SK-N-SH (cell line): Measurements from ENCODE around the gene MICAL2. TPM values are rescaled to one million over a fixed set of nuclear protein-coding genes. Genes with fewer than 3 reads are reported as not detected.
A peak's percentile ranks its signal among the peaks of the same experiment; 100 is the strongest.

ENCODE experiments used
- CTCF ChIA-PET: fragments of 300-600, 350-600 bp; formaldehyde crosslinking; extraction: SDS; loops from one replicate; lab custom pipeline; 2021; lab: Yijun Ruan, JAX
- POLR2A ChIA-PET: fragments of 350-600 bp; sonication (Branson Sonifier 250); formaldehyde crosslinking; extraction: SDS; loops from one replicate; lab custom pipeline; 2020; ENCODE audit warnings: antibody characterized with exemption, inconsistent platforms; lab: Yijun Ruan, JAX
- DNase-seq: peaks from one replicate; pipeline ENCODE4 v3.0.0; 2012
- H2AFZ ChIP-seq: fragments of 200-600 bp; sonication (generic); 2 replicates; pipeline ENCODE4 v1.8.1; 2016; ENCODE audit warnings: antibody characterized with exemption, mild to moderate bottlenecking, low read depth
- H3F3A ChIP-seq: fragments of 200-600 bp; sonication (generic); replicated peaks from 2 replicates; pipeline ENCODE3; 2016; ENCODE audit warnings: antibody characterized with exemption, mild to moderate bottlenecking; ENCODE audit not compliant: insufficient read depth
- H3K27ac ChIP-seq, 2 experiments: fragments of 200-500 bp in 1 of 2; fragments of 200-600 bp in 1 of 2; sonication (Bioruptor generic) in 1 of 2; sonication (generic), shearing (Covaris generic) in 1 of 2; 2 replicates each; pipeline versions ENCODE4 v1.5.1 to v1.6.1; 2014 to 2016; ENCODE audit warnings: low read depth in 2 of 2, inconsistent platforms in 1 of 2, low read length in 1 of 2, mild to moderate bottlenecking in 1 of 2, mixed read lengths in 1 of 2
- H3K27me3 ChIP-seq: fragments of 200-600 bp; sonication (generic), shearing (Covaris generic); 2 replicates; pipeline ENCODE4 v1.6.1; 2016; ENCODE audit warnings: mixed run types; ENCODE audit not compliant: insufficient read depth
- H3K36me3 ChIP-seq, 2 experiments: fragments of 200-500 bp in 1 of 2; fragments of 200-600 bp in 1 of 2; sonication (Bioruptor generic) in 1 of 2; sonication (generic) in 1 of 2; replicated peaks in 1 of 2; 2 replicates each; pipeline versions ENCODE3 to v1.5.1; 2014 to 2016; ENCODE audit warnings: low read length in 1 of 2, mild to moderate bottlenecking in 1 of 2; ENCODE audit not compliant: insufficient read depth in 2 of 2, control insufficient read depth in 1 of 2
- H3K4me1 ChIP-seq, 2 experiments: fragments of 200-500 bp in 1 of 2; fragments of 200-600 bp in 1 of 2; sonication (Bioruptor generic) in 1 of 2; sonication (generic), shearing (Covaris generic) in 1 of 2; 2 replicates each; pipeline versions ENCODE4 v1.5.1 to v1.6.1; 2014 to 2016; ENCODE audit warnings: low read depth in 1 of 2, low read length in 1 of 2, mixed run types in 1 of 2; ENCODE audit not compliant: insufficient read depth in 2 of 2, control insufficient read depth in 1 of 2
- H3K4me2 ChIP-seq: fragments of 200-600 bp; sonication (generic), shearing (Covaris generic); 2 replicates; pipeline ENCODE4 v1.6.1; 2017; ENCODE audit warnings: mixed run types
- H3K4me3 ChIP-seq, 2 experiments: fragments of 200-500 bp in 1 of 2; fragments of 200-600 bp in 1 of 2; sonication (Bioruptor generic) in 1 of 2; sonication (generic), shearing (Covaris generic) in 1 of 2; 2 replicates each; pipeline versions ENCODE4 v1.5.1 to v1.8.1; 2014 to 2016; ENCODE audit warnings: low read depth in 2 of 2, inconsistent platforms in 1 of 2, low read length in 1 of 2, mild to moderate bottlenecking in 1 of 2, mixed read lengths in 1 of 2, moderate library complexity in 1 of 2
- H3K79me2 ChIP-seq: fragments of 200-600 bp; sonication (generic); 2 replicates; pipeline ENCODE4 v1.8.1; 2017; ENCODE audit warnings: mild to moderate bottlenecking; ENCODE audit not compliant: insufficient read depth
- H3K9ac ChIP-seq: fragments of 200-600 bp; sonication (generic); 2 replicates; pipeline ENCODE4 v1.6.1; 2017; ENCODE audit warnings: mixed run types
- H3K9me2 ChIP-seq: fragments of 200-600 bp; sonication (generic); 2 replicates; pipeline ENCODE4 v1.6.1; 2017; ENCODE audit warnings: mixed run types
- H3K9me3 ChIP-seq: fragments of 200-600 bp; sonication (generic); 2 replicates; pipeline ENCODE4 v1.6.1; 2017; ENCODE audit warnings: mixed run types, mild to moderate bottlenecking, moderate library complexity
- H4K20me1 ChIP-seq: fragments of 200-600 bp; sonication (generic); 2 replicates; pipeline ENCODE4 v1.6.1; 2017; ENCODE audit warnings: mild to moderate bottlenecking, mixed run types; ENCODE audit not compliant: insufficient read depth
- CTCF ChIP-seq: fragments of 200-600 bp; sonication (generic); IDR thresholded peaks from 2 replicates; pipeline ENCODE4 v1.6.1; 2017; ENCODE audit warnings: antibody characterized with exemption, mild to moderate bottlenecking, moderate library complexity
- EP300 ChIP-seq, 2 experiments: IDR thresholded peaks; 2 replicates each; pipeline versions ENCODE4 v1.4.0 to v1.6.1; 2012; ENCODE audit warnings: borderline replicate concordance in 1 of 2, low read depth in 1 of 2, low read length in 1 of 2
- FOSL2 ChIP-seq: IDR thresholded peaks from 2 replicates; pipeline ENCODE4 v1.4.0; 2012; ENCODE audit warnings: low read depth, mild to moderate bottlenecking, moderate library complexity, borderline replicate concordance
- FOXJ3 ChIP-seq: sonication (generic); formaldehyde crosslinking; IDR thresholded peaks from 2 replicates; pipeline ENCODE4 v1.5.1; 2020; ENCODE audit warnings: mild to moderate bottlenecking, missing genetic modification reagents
- GABPA ChIP-seq: IDR thresholded peaks from 2 replicates; pipeline ENCODE4 v1.4.0; 2012; ENCODE audit warnings: low read depth, mild to moderate bottlenecking
- JUND ChIP-seq: IDR thresholded peaks from 2 replicates; pipeline ENCODE4 v1.4.0; 2012
- MEF2A ChIP-seq: IDR thresholded peaks from 2 replicates; pipeline ENCODE4 v1.4.0; 2012; ENCODE audit warnings: low read depth, borderline replicate concordance
- NFIC ChIP-seq: IDR thresholded peaks from 2 replicates; pipeline ENCODE4 v1.4.0; 2012; ENCODE audit warnings: borderline replicate concordance
- NRF1 ChIP-seq: IDR thresholded peaks from 2 replicates; pipeline ENCODE4 v1.6.1; 2012; ENCODE audit warnings: low read depth, mild to moderate bottlenecking, low read length
- SIN3A ChIP-seq: IDR thresholded peaks from 2 replicates; pipeline ENCODE4 v1.6.1; 2012; ENCODE audit warnings: low read depth, mild to moderate bottlenecking, low read length, moderate library complexity, borderline replicate concordance
- TAF1 ChIP-seq: IDR thresholded peaks from 2 replicates; pipeline ENCODE4 v1.6.1; 2012; ENCODE audit warnings: low read depth, mild to moderate bottlenecking, low read length, moderate library complexity, borderline replicate concordance
- TEAD4 ChIP-seq: IDR thresholded peaks from 2 replicates; pipeline ENCODE4 v1.4.0; 2012; ENCODE audit warnings: mild to moderate bottlenecking, borderline replicate concordance; ENCODE audit not compliant: insufficient read depth
- YY1 ChIP-seq: IDR thresholded peaks from 2 replicates; pipeline ENCODE4 v1.4.0; 2012; ENCODE audit warnings: low read depth, mild to moderate bottlenecking
- WGBS: methylation state at CpG from one replicate; pipeline ENCODE4 v1.1.6; 2017; ENCODE audit warnings: low lambda C conversion rate; 5-methylcytosine and 5-hydroxymethylcytosine counted together
- polyA plus RNA-seq, 3 experiments: library from polyadenylated mRNA; depleted of rRNA; stranded (reverse); fragments of >200 nt; gene quantifications; 2 replicates each; pipeline ENCODE4 v1.2.3, GENCODE V29; 2012
- TF ChIP-seq, protein P1 (sequence below): IDR thresholded peaks from 2 replicates; pipeline ENCODE4; 2012
- TF ChIP-seq, protein P2 (sequence below): IDR thresholded peaks from 2 replicates; pipeline ENCODE4 v1.4.0; 2012; ENCODE audit warnings: low read depth, borderline replicate concordance
- TF ChIP-seq, protein P3 (sequence below): fragments of 150-350 bp; IDR thresholded peaks from 2 replicates; pipeline ENCODE4 v1.6.1; 2016; ENCODE audit warnings: mild to moderate bottlenecking, low read depth, low read length
- TF ChIP-seq, protein P4 (sequence below): IDR thresholded peaks from 2 replicates; pipeline ENCODE4 v1.4.0; 2012; ENCODE audit warnings: low read depth
- TF ChIP-seq, protein P5 (sequence below): IDR thresholded peaks from 2 replicates; pipeline ENCODE4 v1.4.0; 2012; ENCODE audit warnings: low read depth, borderline replicate concordance

MICAL2 gene
- polyA plus RNA-seq, 1 of the 3 experiments (the other 2 are of a cell fraction): 54.6 TPM

DNA sequence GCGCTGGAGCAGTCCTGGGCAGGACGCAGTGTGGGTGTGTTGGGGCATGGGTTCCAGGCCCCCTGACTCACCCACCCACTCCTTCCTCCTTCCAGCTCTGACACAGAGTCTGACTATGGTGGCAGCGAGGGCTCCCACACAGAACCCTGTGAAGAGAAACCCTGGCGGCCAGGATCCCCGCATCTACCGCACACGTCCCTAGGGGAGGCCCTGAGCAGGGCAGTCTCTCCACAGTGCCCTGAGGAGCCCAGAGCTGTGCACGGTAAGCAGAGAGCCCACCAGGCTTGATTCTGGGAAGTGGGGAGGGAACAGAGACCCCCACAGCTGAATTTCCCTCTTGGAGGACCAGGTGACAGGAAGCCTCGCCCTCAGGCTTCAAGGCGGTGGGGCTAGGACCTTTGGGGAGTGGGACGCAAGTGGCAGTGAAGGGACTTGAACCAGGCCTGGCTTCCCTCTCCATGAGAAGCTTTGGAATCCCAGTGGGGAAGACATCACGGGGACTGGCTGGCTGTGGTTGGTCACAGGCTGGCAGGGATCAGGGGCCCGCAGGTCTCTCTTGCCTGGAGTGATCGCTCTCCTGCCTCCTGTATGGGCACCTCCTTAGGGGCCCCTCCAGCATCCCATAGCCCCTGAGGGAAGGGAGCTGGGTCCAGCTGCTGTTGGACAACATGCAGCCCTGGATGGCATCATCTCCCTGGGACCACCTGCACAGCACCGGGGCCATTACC lies 170.6 kb downstream of the MICAL2 start:
- no peaks in the 10 kb centered on the region for H3K9me3 ChIP-seq
- CTCF ChIA-PET: interaction anchor here (0.5 to 19.2 kb wide), 58 partner anchors 9 to 1167 kb away, joined by 3 to 488 read pairs (median 4); no protein-coding TSS in a partner anchor
- peaks cover 49% of the 10 kb centered on the region for H3F3A ChIP-seq
- peak; percentile 9 for DNase-seq
- peak overlapping the region; percentile 10; the same call in 1 of the 2 replicates for H3K4me2 ChIP-seq
- H2AFZ ChIP-seq: no peak overlapping the region
- H3K27ac ChIP-seq: peak overlapping the region in 1 of 2 experiments; percentile 100; a peak in 2 of 4 replicates
- TF ChIP-seq CTCF: no peak
- TF ChIP-seq, protein P1, sequence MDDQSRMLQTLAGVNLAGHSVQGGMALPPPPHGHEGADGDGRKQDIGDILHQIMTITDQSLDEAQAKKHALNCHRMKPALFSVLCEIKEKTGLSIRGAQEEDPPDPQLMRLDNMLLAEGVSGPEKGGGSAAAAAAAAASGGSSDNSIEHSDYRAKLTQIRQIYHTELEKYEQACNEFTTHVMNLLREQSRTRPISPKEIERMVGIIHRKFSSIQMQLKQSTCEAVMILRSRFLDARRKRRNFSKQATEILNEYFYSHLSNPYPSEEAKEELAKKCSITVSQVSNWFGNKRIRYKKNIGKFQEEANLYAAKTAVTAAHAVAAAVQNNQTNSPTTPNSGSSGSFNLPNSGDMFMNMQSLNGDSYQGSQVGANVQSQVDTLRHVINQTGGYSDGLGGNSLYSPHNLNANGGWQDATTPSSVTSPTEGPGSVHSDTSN: no peak
- TF ChIP-seq, protein P2, sequence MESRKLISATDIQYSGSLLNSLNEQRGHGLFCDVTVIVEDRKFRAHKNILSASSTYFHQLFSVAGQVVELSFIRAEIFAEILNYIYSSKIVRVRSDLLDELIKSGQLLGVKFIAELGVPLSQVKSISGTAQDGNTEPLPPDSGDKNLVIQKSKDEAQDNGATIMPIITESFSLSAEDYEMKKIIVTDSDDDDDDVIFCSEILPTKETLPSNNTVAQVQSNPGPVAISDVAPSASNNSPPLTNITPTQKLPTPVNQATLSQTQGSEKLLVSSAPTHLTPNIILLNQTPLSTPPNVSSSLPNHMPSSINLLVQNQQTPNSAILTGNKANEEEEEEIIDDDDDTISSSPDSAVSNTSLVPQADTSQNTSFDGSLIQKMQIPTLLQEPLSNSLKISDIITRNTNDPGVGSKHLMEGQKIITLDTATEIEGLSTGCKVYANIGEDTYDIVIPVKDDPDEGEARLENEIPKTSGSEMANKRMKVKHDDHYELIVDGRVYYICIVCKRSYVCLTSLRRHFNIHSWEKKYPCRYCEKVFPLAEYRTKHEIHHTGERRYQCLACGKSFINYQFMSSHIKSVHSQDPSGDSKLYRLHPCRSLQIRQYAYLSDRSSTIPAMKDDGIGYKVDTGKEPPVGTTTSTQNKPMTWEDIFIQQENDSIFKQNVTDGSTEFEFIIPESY: no peak
- TF ChIP-seq EP300 (IDR thresholded peaks at IDR 0.05; ENCODE audit: borderline replicate concordance in 1 of 2, low read depth in 1 of 2, low read length in 1 of 2): no peak
- TF ChIP-seq, protein P3, sequence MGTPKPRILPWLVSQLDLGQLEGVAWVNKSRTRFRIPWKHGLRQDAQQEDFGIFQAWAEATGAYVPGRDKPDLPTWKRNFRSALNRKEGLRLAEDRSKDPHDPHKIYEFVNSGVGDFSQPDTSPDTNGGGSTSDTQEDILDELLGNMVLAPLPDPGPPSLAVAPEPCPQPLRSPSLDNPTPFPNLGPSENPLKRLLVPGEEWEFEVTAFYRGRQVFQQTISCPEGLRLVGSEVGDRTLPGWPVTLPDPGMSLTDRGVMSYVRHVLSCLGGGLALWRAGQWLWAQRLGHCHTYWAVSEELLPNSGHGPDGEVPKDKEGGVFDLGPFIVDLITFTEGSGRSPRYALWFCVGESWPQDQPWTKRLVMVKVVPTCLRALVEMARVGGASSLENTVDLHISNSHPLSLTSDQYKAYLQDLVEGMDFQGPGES: no peak
- TF ChIP-seq MEF2A: no peak
- TF ChIP-seq NFIC: no peak
- TF ChIP-seq TEAD4: no peak
- TF ChIP-seq, protein P4, sequence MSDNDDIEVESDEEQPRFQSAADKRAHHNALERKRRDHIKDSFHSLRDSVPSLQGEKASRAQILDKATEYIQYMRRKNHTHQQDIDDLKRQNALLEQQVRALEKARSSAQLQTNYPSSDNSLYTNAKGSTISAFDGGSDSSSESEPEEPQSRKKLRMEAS: no peak
- TF ChIP-seq YY1: no peak
- no peak for TF ChIP-seq TAF1
- no peak for TF ChIP-seq JUND
- TF ChIP-seq, protein P5, sequence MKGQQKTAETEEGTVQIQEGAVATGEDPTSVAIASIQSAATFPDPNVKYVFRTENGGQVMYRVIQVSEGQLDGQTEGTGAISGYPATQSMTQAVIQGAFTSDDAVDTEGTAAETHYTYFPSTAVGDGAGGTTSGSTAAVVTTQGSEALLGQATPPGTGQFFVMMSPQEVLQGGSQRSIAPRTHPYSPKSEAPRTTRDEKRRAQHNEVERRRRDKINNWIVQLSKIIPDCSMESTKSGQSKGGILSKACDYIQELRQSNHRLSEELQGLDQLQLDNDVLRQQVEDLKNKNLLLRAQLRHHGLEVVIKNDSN: no peak
- TF ChIP-seq NRF1: no peak
- TF ChIP-seq FOSL2: no peak
- no peak for TF ChIP-seq GABPA
- no peak for TF ChIP-seq SIN3A
- no peak for TF ChIP-seq FOXJ3 (CRISPR knock-in tag)
- TF ChIP-seq, all 33 proteins: peak for 0
- Histone ChIP-seq H3K36me3 (no peaks in the 10 kb centered on the region), H3K79me2 (peaks cover 38% of the 10 kb centered on the region), H3K4me3 (no peak overlapping the region), H3K27me3 (no peaks in the 10 kb centered on the region), H3K4me1 (peaks cover 11 to 29% of the 10 kb centered on the region in 2 experiments), H3K9me2 (no peaks in the 10 kb centered on the region), H4K20me1 (no peaks in the 10 kb centered on the region), H3K9ac (peak overlapping the region; percentile 56)
- POLR2A ChIA-PET: no interaction called here
- WGBS: 89% methylated on average over 11 of the region's 15 CpGs
